ENCODE data around the gene VEZT.
A peak's percentile ranks its signal among the peaks of the same experiment; 100 is the strongest.

VEZT gene

GRCh38 chr12:95241761-95242506 is 24.3 kb downstream of the VEZT start:
- DNase-seq (ENCODE audit: low read depth), result no peak
- peaks cover 18% of the 10 kb centered on the region for H3K4me1 ChIP-seq (ENCODE audit: control insufficient read depth, insufficient read depth, low read length)
- H3K9ac ChIP-seq (ENCODE audit: low read length), result no peak overlapping the region
- H3K4me3 ChIP-seq (ENCODE audit: low read length), result no peak overlapping the region
- H3K36me3 ChIP-seq (ENCODE audit: control insufficient read depth, insufficient read depth, low read length, severe bottlenecking), result peaks cover 8% of the 10 kb centered on the region
- H3K9me3 ChIP-seq (ENCODE audit: control insufficient read depth, low read length), result no peaks in the 10 kb centered on the region
- H3K27me3 ChIP-seq (replicated peaks; ENCODE audit: control insufficient read depth, insufficient read depth, low read length), result no peaks in the 10 kb centered on the region

GRCh38 chr12:95243497-95244183 is 26.0 kb downstream of the VEZT start:
- no peaks in the 10 kb centered on the region for H3K27me3 ChIP-seq (replicated peaks; ENCODE audit: control insufficient read depth, insufficient read depth, low read length)
- H3K36me3 ChIP-seq (ENCODE audit: control insufficient read depth, insufficient read depth, low read length, severe bottlenecking), result peaks cover 8% of the 10 kb centered on the region
- no peak overlapping the region for H3K9ac ChIP-seq (ENCODE audit: low read length)
- H3K4me3 ChIP-seq (ENCODE audit: low read length), result no peak overlapping the region
- H3K9me3 ChIP-seq (ENCODE audit: control insufficient read depth, low read length), result no peaks in the 10 kb centered on the region
- no peak for DNase-seq (ENCODE audit: low read depth)
- peaks cover 25% of the 10 kb centered on the region for H3K4me1 ChIP-seq (ENCODE audit: control insufficient read depth, insufficient read depth, low read length)

- Histone ChIP-seq H3K4me1 (ENCODE audit: control insufficient read depth, insufficient read depth, low read length) (peaks cover 31% of the 10 kb centered on the region), H3K9ac (ENCODE audit: low read length) (no peak overlapping the region), H3K9me3 (ENCODE audit: control insufficient read depth, low read length) (no peaks in the 10 kb centered on the region), H3K4me3 (ENCODE audit: low read length) (no peak overlapping the region), H3K36me3 (ENCODE audit: control insufficient read depth, insufficient read depth, low read length, severe bottlenecking) (peaks cover 8% of the 10 kb centered on the region), H3K27me3 (replicated peaks; ENCODE audit: control insufficient read depth, insufficient read depth, low read length) (no peaks in the 10 kb centered on the region)
- DNase-seq (ENCODE audit: low read depth), result no peak
Observed at GRCh38 chr12:95244350-95244749, 26.7 kb downstream of the VEZT start.

DNA sequence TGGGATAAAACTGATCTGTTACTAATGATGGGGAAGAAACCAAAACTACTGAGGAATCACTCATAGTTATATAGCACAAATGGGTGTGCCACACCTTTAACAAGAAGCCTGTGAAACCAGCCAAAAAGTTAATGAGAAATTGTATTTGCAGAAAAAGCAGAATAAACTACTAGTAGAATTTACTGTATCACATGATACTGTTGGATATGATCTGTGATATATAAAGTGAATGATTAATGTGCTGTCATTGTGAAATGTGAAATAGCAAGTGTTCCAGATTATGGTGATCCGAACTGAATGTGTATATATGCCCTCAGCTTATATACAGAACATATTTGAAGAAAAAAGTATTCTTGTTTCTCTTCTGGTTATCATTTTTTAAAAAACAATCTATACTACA is 30.5 kb downstream of the VEZT start:
- no peak for DNase-seq (ENCODE audit: low read depth)
- Histone ChIP-seq H3K9me3 (ENCODE audit: control insufficient read depth, low read length) (no peaks in the 10 kb centered on the region), H3K36me3 (ENCODE audit: control insufficient read depth, insufficient read depth, low read length, severe bottlenecking) (peaks cover 16% of the 10 kb centered on the region), H3K4me1 (ENCODE audit: control insufficient read depth, insufficient read depth, low read length) (peaks cover 38% of the 10 kb centered on the region), H3K27me3 (replicated peaks; ENCODE audit: control insufficient read depth, insufficient read depth, low read length) (no peaks in the 10 kb centered on the region), H3K4me3 (ENCODE audit: low read length) (no peak overlapping the region), H3K9ac (ENCODE audit: low read length) (no peak overlapping the region)

DNA sequence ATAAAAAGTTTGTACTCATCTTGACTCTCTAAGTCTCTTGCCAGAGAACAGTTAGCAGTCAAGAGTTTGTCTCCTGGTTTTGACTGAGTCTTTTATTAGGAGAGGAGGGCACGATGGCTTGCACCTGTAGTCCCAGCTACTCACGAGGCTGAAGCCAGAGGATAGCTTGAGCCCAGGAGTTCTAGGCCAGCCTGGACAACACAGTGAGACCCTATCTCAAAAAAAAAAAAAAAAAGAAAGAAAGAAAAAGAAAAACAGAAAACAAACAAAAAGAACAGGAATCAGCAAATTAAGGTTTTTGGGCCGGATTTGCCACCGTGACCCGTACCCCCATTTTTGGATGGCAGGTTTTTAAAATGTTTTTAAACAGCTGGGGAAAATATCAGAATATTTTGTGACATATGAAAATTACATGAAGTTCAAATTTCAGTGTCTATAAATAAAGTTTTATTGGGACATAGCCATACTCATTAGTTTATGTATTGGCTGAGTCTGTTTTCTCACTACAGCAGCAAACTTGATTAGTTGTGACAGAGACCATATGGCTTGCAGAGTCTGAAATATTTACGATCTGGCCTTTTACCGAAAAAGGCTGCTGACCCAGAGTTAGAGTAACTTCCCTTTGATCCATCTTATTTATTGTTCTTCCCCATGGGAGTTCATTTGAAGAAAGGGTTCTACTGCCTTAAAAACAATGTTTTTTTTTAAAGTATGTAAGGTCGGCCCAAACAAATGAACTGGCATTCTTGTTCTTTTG is 31.2 kb downstream of the VEZT start:
- no peak overlapping the region for H3K4me3 ChIP-seq (ENCODE audit: low read length)
- H3K9ac ChIP-seq (ENCODE audit: low read length), result no peak overlapping the region
- no peaks in the 10 kb centered on the region for H3K27me3 ChIP-seq (replicated peaks; ENCODE audit: control insufficient read depth, insufficient read depth, low read length)
- no peaks in the 10 kb centered on the region for H3K9me3 ChIP-seq (ENCODE audit: control insufficient read depth, low read length)
- peaks cover 20% of the 10 kb centered on the region for H3K36me3 ChIP-seq (ENCODE audit: control insufficient read depth, insufficient read depth, low read length, severe bottlenecking)
- peak; percentile 91 for DNase-seq (ENCODE audit: low read depth)
- peaks cover 38% of the 10 kb centered on the region for H3K4me1 ChIP-seq (ENCODE audit: control insufficient read depth, insufficient read depth, low read length)

- Histone ChIP-seq H3K4me3 (ENCODE audit: low read length) (no peak overlapping the region), H3K9me3 (ENCODE audit: control insufficient read depth, low read length) (no peaks in the 10 kb centered on the region), H3K4me1 (ENCODE audit: control insufficient read depth, insufficient read depth, low read length) (peaks cover 15% of the 10 kb centered on the region), H3K27me3 (replicated peaks; ENCODE audit: control insufficient read depth, insufficient read depth, low read length) (no peaks in the 10 kb centered on the region), H3K36me3 (ENCODE audit: control insufficient read depth, insufficient read depth, low read length, severe bottlenecking) (peaks cover 56% of the 10 kb centered on the region), H3K9ac (ENCODE audit: low read length) (no peak overlapping the region)
- no peak for DNase-seq (ENCODE audit: low read depth)
Observed at GRCh38 chr12:95253386-95253785, 35.8 kb downstream of the VEZT start.

GRCh38 chr12:95257541-95257940 is 39.9 kb downstream of the VEZT start:
- no peaks in the 10 kb centered on the region for H3K4me1 ChIP-seq (ENCODE audit: control insufficient read depth, insufficient read depth, low read length)
- H3K27me3 ChIP-seq (replicated peaks; ENCODE audit: control insufficient read depth, insufficient read depth, low read length), result no peaks in the 10 kb centered on the region
- peaks cover 78% of the 10 kb centered on the region for H3K36me3 ChIP-seq (ENCODE audit: control insufficient read depth, insufficient read depth, low read length, severe bottlenecking)
- H3K4me3 ChIP-seq (ENCODE audit: low read length), result no peak overlapping the region
- H3K9ac ChIP-seq (ENCODE audit: low read length), result no peak overlapping the region
- no peak for DNase-seq (ENCODE audit: low read depth)
- no peaks in the 10 kb centered on the region for H3K9me3 ChIP-seq (ENCODE audit: control insufficient read depth, low read length)

DNA sequence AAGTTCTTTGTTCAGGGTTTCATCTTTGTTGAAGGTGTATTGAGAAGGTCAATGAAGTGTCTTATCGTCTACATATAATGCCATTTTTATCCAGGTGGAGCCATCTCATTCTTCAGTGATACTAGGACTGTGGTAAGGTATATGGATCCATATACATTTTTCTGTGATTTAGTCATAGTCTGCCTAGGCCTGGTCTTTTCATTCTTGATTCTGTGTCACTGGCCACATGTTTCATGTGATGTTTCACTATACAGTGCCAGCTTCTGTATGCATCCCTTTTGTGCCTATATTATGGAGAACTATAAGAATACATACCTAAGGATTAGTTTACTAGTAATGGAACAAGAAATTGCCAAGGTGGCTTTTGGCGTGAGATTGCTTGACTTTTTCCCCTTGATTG is 40.5 kb downstream of the VEZT start:
- no peaks in the 10 kb centered on the region for H3K4me1 ChIP-seq (ENCODE audit: control insufficient read depth, insufficient read depth, low read length)
- no peak overlapping the region for H3K4me3 ChIP-seq (ENCODE audit: low read length)
- H3K9me3 ChIP-seq (ENCODE audit: control insufficient read depth, low read length), result no peaks in the 10 kb centered on the region
- H3K36me3 ChIP-seq (ENCODE audit: control insufficient read depth, insufficient read depth, low read length, severe bottlenecking), result peaks cover 80% of the 10 kb centered on the region
- H3K27me3 ChIP-seq (replicated peaks; ENCODE audit: control insufficient read depth, insufficient read depth, low read length), result no peaks in the 10 kb centered on the region
- DNase-seq (ENCODE audit: low read depth), result peak; percentile 7
- H3K9ac ChIP-seq (ENCODE audit: low read length), result no peak overlapping the region

GRCh38 chr12:95258803-95259202 is 41.2 kb downstream of the VEZT start:
- H3K4me3 ChIP-seq (ENCODE audit: low read length), result no peak overlapping the region

GRCh38 chr12:95259368-95259767 is 41.8 kb downstream of the VEZT start:
- no peak overlapping the region for H3K9ac ChIP-seq (ENCODE audit: low read length)
- no peaks in the 10 kb centered on the region for H3K27me3 ChIP-seq (replicated peaks; ENCODE audit: control insufficient read depth, insufficient read depth, low read length)
- peaks cover 81% of the 10 kb centered on the region for H3K36me3 ChIP-seq (ENCODE audit: control insufficient read depth, insufficient read depth, low read length, severe bottlenecking)
- H3K4me3 ChIP-seq (ENCODE audit: low read length), result no peak overlapping the region
- H3K4me1 ChIP-seq (ENCODE audit: control insufficient read depth, insufficient read depth, low read length), result no peaks in the 10 kb centered on the region
- DNase-seq (ENCODE audit: low read depth), result no peak
- no peaks in the 10 kb centered on the region for H3K9me3 ChIP-seq (ENCODE audit: control insufficient read depth, low read length)

More at GRCh38 chr12:95258803-95259202, 41.2 kb downstream of the VEZT start:
- H3K4me1 ChIP-seq (ENCODE audit: control insufficient read depth, insufficient read depth, low read length), result no peaks in the 10 kb centered on the region
- peaks cover 80% of the 10 kb centered on the region for H3K36me3 ChIP-seq (ENCODE audit: control insufficient read depth, insufficient read depth, low read length, severe bottlenecking)
- H3K9ac ChIP-seq (ENCODE audit: low read length), result no peak overlapping the region
- H3K27me3 ChIP-seq (replicated peaks; ENCODE audit: control insufficient read depth, insufficient read depth, low read length), result no peaks in the 10 kb centered on the region
- DNase-seq (ENCODE audit: low read depth), result no peak
- no peaks in the 10 kb centered on the region for H3K9me3 ChIP-seq (ENCODE audit: control insufficient read depth, low read length)

GRCh38 chr12:95261109-95261508 is 43.5 kb downstream of the VEZT start:
- Histone ChIP-seq H3K9me3 (ENCODE audit: control insufficient read depth, low read length) (no peaks in the 10 kb centered on the region), H3K4me1 (ENCODE audit: control insufficient read depth, insufficient read depth, low read length) (no peaks in the 10 kb centered on the region), H3K36me3 (ENCODE audit: control insufficient read depth, insufficient read depth, low read length, severe bottlenecking) (peaks cover 82% of the 10 kb centered on the region), H3K9ac (ENCODE audit: low read length) (no peak overlapping the region), H3K27me3 (replicated peaks; ENCODE audit: control insufficient read depth, insufficient read depth, low read length) (no peaks in the 10 kb centered on the region), H3K4me3 (ENCODE audit: low read length) (no peak overlapping the region)
- DNase-seq (ENCODE audit: low read depth), result no peak

Data from adipocyte (in vitro differentiated cells).